ENCODE results near the gene FMNL2.

FMNL2 gene

GRCh38 chr2:152618193-152618564, 283.2 kb downstream of the FMNL2 start:
- H3K27ac ChIP-seq: no peak overlapping the region
- peaks cover 27 to 64% (median 54%) of the 10 kb centered on the region in 3 donors for H3K36me3 ChIP-seq
- H3K9me3 ChIP-seq: no peaks in the 10 kb centered on the region
- H3K4me3 ChIP-seq: no peak overlapping the region
- peaks cover 0 to 5% (median 3%) of the 10 kb centered on the region in 4 donors for H3K4me1 ChIP-seq
- no peaks in the 10 kb centered on the region for H3K27me3 ChIP-seq
- TF ChIP-seq CTCF (IDR thresholded peaks at IDR 0.05): no peak
- DNase-seq: no peak
- intact Hi-C loops (cut with DNase I; ENCODE audit: low total_unique reads): no loop called here

GRCh38 chr2:152620208-152620607, 285.2 kb downstream of the FMNL2 start:
- no peak for TF ChIP-seq CTCF (IDR thresholded peaks at IDR 0.05)
- Histone ChIP-seq H3K36me3 (peaks cover 27 to 55% (median 39%) of the 10 kb centered on the region in 3 donors), H3K9me3 (no peaks in the 10 kb centered on the region), H3K4me3 (no peak overlapping the region), H3K27ac (no peak overlapping the region), H3K4me1 (peaks cover 0 to 5% (median 3%) of the 10 kb centered on the region in 4 donors), H3K27me3 (no peaks in the 10 kb centered on the region)
- intact Hi-C loops (cut with DNase I; ENCODE audit: low total_unique reads): loop anchor here (10.0 kb wide), 1 partner anchor 285 kb away; the partner anchor contains the start of gene FMNL2
- DNase-seq: no peak

DNA sequence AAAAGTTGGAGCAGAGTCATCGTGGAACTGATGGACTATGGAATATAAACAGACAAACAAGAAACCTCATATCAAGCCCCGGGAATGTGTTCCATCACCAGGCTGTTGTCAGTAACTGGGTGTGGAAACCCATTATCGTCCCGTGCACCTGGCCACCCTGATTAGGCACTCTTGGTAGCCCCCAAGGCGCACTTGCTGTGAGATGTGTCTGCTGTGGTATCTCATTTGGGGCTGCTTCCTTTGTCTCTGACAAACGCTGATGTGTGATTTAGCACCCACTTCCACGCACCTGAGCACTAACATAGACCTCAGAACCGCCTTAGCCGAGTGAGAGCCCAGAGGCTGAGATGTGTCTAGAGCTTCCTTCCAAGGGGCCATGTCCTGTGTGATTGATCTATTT, 286.0 kb downstream of the FMNL2 start:
- no peak for DNase-seq
- peaks cover 27 to 47% (median 39%) of the 10 kb centered on the region in 3 donors for H3K36me3 ChIP-seq
- peaks cover 0 to 5% (median 3%) of the 10 kb centered on the region in 4 donors for H3K4me1 ChIP-seq
- intact Hi-C loops (cut with DNase I; ENCODE audit: low total_unique reads): loop anchor here (10.0 kb wide), 1 partner anchor 286 kb away; the partner anchor contains the start of gene FMNL2
- no peaks in the 10 kb centered on the region for H3K27me3 ChIP-seq
- no peak overlapping the region for H3K4me3 ChIP-seq
- no peak overlapping the region for H3K27ac ChIP-seq
- H3K9me3 ChIP-seq: no peaks in the 10 kb centered on the region
- no peak for TF ChIP-seq CTCF (IDR thresholded peaks at IDR 0.05)

DNA sequence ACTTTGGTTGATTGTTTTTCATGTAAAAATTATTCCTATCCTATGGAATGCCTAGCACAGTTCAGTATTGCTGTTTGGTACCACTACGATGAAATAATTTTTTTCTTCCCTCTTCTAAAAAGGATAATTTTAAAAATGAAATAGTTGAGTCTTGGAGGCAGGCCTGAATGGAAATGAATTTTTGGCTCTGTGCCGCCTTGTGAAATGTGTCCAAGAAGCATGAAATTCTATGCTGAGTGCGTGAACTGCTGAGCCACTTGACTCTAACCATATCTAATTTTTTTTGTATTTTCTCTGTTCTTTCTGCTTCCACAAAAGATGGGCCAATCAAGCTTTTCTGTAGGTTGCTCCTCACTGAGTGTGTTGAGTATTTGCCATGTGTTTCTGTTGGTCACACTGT, 287.2 kb downstream of the FMNL2 start:
- H3K27me3 ChIP-seq: no peaks in the 10 kb centered on the region
- no peak overlapping the region for H3K27ac ChIP-seq
- no peaks in the 10 kb centered on the region for H3K9me3 ChIP-seq
- intact Hi-C loops (cut with DNase I; ENCODE audit: low total_unique reads): loop anchor here (10.0 kb wide), 1 partner anchor 287 kb away; the partner anchor contains the start of gene FMNL2
- H3K4me1 ChIP-seq: peaks cover 0 to 11% (median 3%) of the 10 kb centered on the region in 4 donors
- no peak for TF ChIP-seq CTCF (IDR thresholded peaks at IDR 0.05)
- no peak overlapping the region for H3K4me3 ChIP-seq
- H3K36me3 ChIP-seq: peaks cover 23 to 37% (median 33%) of the 10 kb centered on the region in 3 donors
- DNase-seq: no peak

DNA sequence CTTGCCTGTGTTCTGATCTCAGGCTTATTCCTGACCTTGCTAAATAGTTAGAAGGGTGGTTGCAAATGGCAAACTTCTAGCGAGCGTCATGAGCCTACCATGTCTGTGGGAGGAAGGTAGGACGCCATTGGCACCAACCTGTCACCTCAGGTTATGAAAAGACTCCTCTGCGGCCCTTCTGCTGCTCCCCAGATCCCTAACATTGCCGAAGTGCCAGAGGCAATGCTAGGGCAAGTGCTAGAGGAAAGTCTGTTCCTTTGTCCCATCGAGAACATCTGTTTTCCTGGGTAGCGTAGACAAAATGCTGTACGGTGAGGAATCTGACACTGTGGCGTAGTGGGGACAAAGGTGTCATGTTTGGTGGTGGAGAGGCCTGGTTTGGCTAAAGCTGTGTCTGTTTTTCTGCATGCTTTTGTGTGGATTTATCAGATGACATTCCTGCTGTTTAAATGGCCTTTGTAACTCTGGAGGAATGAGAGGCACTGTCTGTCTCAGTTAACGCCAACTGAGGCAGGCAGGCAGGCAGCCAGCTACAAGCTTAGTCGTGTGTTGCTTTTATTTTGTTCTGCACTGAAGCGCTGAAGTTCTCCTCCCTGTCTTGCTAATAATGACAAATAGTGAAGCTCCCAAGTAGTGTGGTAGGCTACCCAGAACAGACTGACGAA, 288.2 kb downstream of the FMNL2 start:
- no peaks in the 10 kb centered on the region for H3K9me3 ChIP-seq
- intact Hi-C loops (cut with DNase I; ENCODE audit: low total_unique reads): loop anchor here (10.0 kb wide), 1 partner anchor 288 kb away; the partner anchor contains the start of gene FMNL2
- no peak overlapping the region for H3K4me3 ChIP-seq
- H3K27ac ChIP-seq: no peak overlapping the region
- no peaks in the 10 kb centered on the region for H3K27me3 ChIP-seq
- H3K4me1 ChIP-seq: peaks cover 0 to 13% (median 3%) of the 10 kb centered on the region in 4 donors
- peaks cover 15 to 32% (median 29%) of the 10 kb centered on the region in 3 donors for H3K36me3 ChIP-seq
- TF ChIP-seq CTCF (IDR thresholded peaks at IDR 0.05): no peak
- no peak for DNase-seq
